HEK293 (cell line): ENCODE data around the gene ZNF319.

ENCODE experiments used
- CTCF ChIA-PET: fragments of 350-600 bp; formaldehyde crosslinking; extraction: SDS; loops from one replicate; lab custom pipeline; 2021; ENCODE audit warnings: antibody characterized with exemption; lab: Yijun Ruan, JAX
- POLR2A ChIA-PET: fragments of 300-600 bp; formaldehyde crosslinking; extraction: SDS; loops from one replicate; lab custom pipeline; 2020; ENCODE audit warnings: antibody characterized with exemption, inconsistent platforms; lab: Yijun Ruan, JAX
- H3K27ac ChIP-seq: fragments of 200-500 bp; sonication (Bioruptor generic); 2 replicates; pipeline ENCODE4 v1.5.1; 2014; ENCODE audit warnings: low read depth, low read length, control low read depth, inconsistent platforms; ENCODE audit errors: extremely low read depth
- H3K36me3 ChIP-seq, 2 experiments: fragments of 200-500 bp in 1 of 2; sonication (Bioruptor generic) in 1 of 2; 1 replicate in 1 of 2; 2 replicates in 1 of 2; pipeline ENCODE4 v1.5.1; 2014 to 2017; ENCODE audit warnings: inconsistent platforms in 2 of 2, low read length in 2 of 2; ENCODE audit not compliant: control insufficient read depth in 2 of 2, insufficient read depth in 1 of 2
- H3K4me1 ChIP-seq: fragments of 200-500 bp; sonication (Bioruptor generic); 2 replicates; pipeline ENCODE4 v1.5.1; 2014; ENCODE audit warnings: mild to moderate bottlenecking, low read length, inconsistent platforms; ENCODE audit not compliant: control insufficient read depth, insufficient read depth
- H3K4me3 ChIP-seq: 2 replicates; pipeline ENCODE4 v1.5.1; 2011; ENCODE audit warnings: low read depth, mild to moderate bottlenecking, control low read depth, low read length, moderate library complexity
- H3K9me3 ChIP-seq: fragments of 200-500 bp; sonication (Bioruptor generic); 2 replicates; pipeline ENCODE4 v1.5.1; 2014; ENCODE audit warnings: low read depth, low read length, inconsistent platforms; ENCODE audit not compliant: control insufficient read depth, insufficient read depth
- FEZF1 ChIP-seq: fragments of 450-650 bp; formaldehyde crosslinking; IDR thresholded peaks from 2 replicates; pipeline ENCODE4 v1.5.1; 2016; ENCODE audit warnings: missing biosample characterization, missing genetic modification characterization
- KLF10 ChIP-seq: fragments of 450-650 bp; IDR thresholded peaks from 2 replicates; pipeline ENCODE4 v1.5.1; 2018; ENCODE audit warnings: missing biosample characterization, mild to moderate bottlenecking, missing genetic modification characterization
- KLF7 ChIP-seq: fragments of 450-650 bp; formaldehyde crosslinking; IDR thresholded peaks from 2 replicates; pipeline ENCODE4 v1.5.1; 2016; ENCODE audit warnings: missing biosample characterization, missing genetic modification characterization, borderline replicate concordance
- KLF9 ChIP-seq: fragments of 450-650 bp; formaldehyde crosslinking; IDR thresholded peaks from 2 replicates; pipeline ENCODE4 v1.5.1; 2016; ENCODE audit warnings: missing biosample characterization, missing genetic modification characterization, low read depth
- PRDM2 ChIP-seq: fragments of 450-650 bp; formaldehyde crosslinking; IDR thresholded peaks from 2 replicates; pipeline ENCODE4 v1.5.1; 2016; ENCODE audit warnings: missing biosample characterization, missing genetic modification characterization, borderline replicate concordance
- SETDB1 ChIP-seq: IDR thresholded peaks from one replicate; pipeline ENCODE4 v1.6.1; 2017; ENCODE audit warnings: mild to moderate bottlenecking, low read length, moderate library complexity, mixed read lengths; ENCODE audit not compliant: insufficient read length
- ZNF10 ChIP-seq: fragments of 450-650 bp; formaldehyde crosslinking; IDR thresholded peaks from 2 replicates; pipeline ENCODE4 v1.5.1; 2017; ENCODE audit warnings: missing biosample characterization, missing genetic modification characterization
- ZNF157 ChIP-seq: fragments of 450-650 bp; formaldehyde crosslinking; IDR thresholded peaks from 2 replicates; pipeline ENCODE4 v1.5.1; 2016; ENCODE audit warnings: missing biosample characterization, missing genetic modification characterization
- ZNF23 ChIP-seq: fragments of 450-650 bp; formaldehyde crosslinking; IDR thresholded peaks from 2 replicates; pipeline ENCODE4 v1.5.1; 2016; ENCODE audit warnings: missing biosample characterization, missing genetic modification characterization, borderline replicate concordance
- ZNF280C ChIP-seq: fragments of 450-650 bp; formaldehyde crosslinking; IDR thresholded peaks from 2 replicates; pipeline ENCODE4 v1.5.1; 2016; ENCODE audit warnings: missing biosample characterization, missing genetic modification characterization
- ZNF302 ChIP-seq: fragments of 450-650 bp; formaldehyde crosslinking; IDR thresholded peaks from 2 replicates; pipeline ENCODE4 v1.5.1; 2016; ENCODE audit warnings: missing biosample characterization, missing genetic modification characterization, low read depth
- ZNF433 ChIP-seq: fragments of 450-650 bp; formaldehyde crosslinking; IDR thresholded peaks from 2 replicates; pipeline ENCODE4 v1.5.1; 2016; ENCODE audit warnings: missing biosample characterization, missing genetic modification characterization, low read depth
- ZNF660 ChIP-seq: fragments of 450-650 bp; IDR thresholded peaks from 2 replicates; pipeline ENCODE4 v1.5.1; 2018; ENCODE audit warnings: missing biosample characterization, mild to moderate bottlenecking, missing genetic modification characterization
- ZNF707 ChIP-seq: fragments of 450-650 bp; formaldehyde crosslinking; IDR thresholded peaks from 2 replicates; pipeline ENCODE4 v1.5.1; 2016; ENCODE audit warnings: missing biosample characterization, missing genetic modification characterization
- ZSCAN18 ChIP-seq: fragments of 450-650 bp; formaldehyde crosslinking; IDR thresholded peaks from 2 replicates; pipeline ENCODE4 v1.5.1; 2016; ENCODE audit warnings: missing biosample characterization, missing genetic modification characterization
- TF ChIP-seq, protein P1 (sequence below): fragments of 450-650 bp; formaldehyde crosslinking; IDR thresholded peaks from 2 replicates; pipeline ENCODE4 v1.5.1; 2016; ENCODE audit warnings: missing biosample characterization, missing genetic modification characterization
- TF ChIP-seq, protein P2 (sequence below): fragments of 450-650 bp; formaldehyde crosslinking; IDR thresholded peaks from 2 replicates; pipeline ENCODE4 v1.5.1; 2016; ENCODE audit warnings: missing biosample characterization, missing genetic modification characterization, low read depth
- TF ChIP-seq, protein P3 (sequence below): fragments of 450-650 bp; IDR thresholded peaks from 2 replicates; pipeline ENCODE4 v1.5.1; 2018; ENCODE audit warnings: missing biosample characterization, mild to moderate bottlenecking, missing genetic modification characterization

The ZNF319 gene

DNA sequence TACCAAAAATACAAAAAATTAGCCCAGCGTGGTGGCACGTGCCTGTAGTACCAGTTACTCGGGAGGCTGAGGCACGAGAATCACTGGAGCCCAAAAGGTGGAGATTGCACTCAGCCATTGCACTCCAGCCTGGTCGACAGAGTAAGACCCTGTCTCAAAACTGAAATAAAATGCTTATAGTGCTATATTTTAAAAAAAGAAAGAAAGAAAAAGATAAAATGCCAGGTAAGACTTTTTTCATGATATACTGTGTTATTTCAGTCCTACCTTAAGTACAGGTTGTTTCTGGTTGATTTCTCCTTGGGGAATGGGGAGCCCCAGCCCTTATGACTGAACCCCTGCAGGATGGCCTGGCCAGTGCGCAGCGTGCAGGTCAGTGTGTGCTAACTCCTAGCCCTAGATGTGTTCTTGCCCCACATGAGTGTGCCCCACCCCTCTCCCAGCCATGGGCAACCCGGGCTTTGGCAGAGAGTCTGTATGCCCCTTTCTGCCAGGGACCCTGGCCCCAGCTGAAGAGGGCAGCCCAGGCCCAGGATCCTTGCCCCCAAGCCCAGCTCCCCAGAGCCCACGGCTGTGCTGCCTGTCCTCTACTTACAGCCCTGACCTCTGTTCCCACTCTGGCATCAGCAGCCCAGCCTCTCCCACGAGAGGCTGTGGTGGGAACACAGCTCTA, 30.9 kb downstream of the ZNF319 start (continued):
- TF ChIP-seq ZNF660 (tag by site-specific recombination) = no peak
- TF ChIP-seq KLF10 (tag by site-specific recombination) = no peak
- TF ChIP-seq ZSCAN18 (tag by site-specific recombination) = no peak
- no peak for TF ChIP-seq KLF9 (tag by site-specific recombination)
- TF ChIP-seq ZNF280C (tag by site-specific recombination) = no peak
- TF ChIP-seq, all 188 proteins: peak for 0

- Histone ChIP-seq H3K4me1 (no peaks in the 10 kb centered on the region), H3K27ac (no peak overlapping the region), H3K36me3 (no peaks in the 10 kb centered on the region), H3K9me3 (no peaks in the 10 kb centered on the region), H3K4me3 (no peak overlapping the region)
- POLR2A ChIA-PET = interaction anchor here (0.6 kb wide), 1 partner anchor 161 kb away, joined by 4 read pairs; the partner anchor contains the start of gene CFAP20
- CTCF ChIA-PET = no interaction called here
- TF ChIP-seq ZNF10 (tag by site-specific recombination) = no peak
- TF ChIP-seq ZNF302 = no peak
- TF ChIP-seq SETDB1 = no peak
- TF ChIP-seq PRDM2 (tag by site-specific recombination) = no peak
- TF ChIP-seq ZNF157 (tag by site-specific recombination) = no peak
- TF ChIP-seq ZNF433 = no peak
- TF ChIP-seq, protein P1, sequence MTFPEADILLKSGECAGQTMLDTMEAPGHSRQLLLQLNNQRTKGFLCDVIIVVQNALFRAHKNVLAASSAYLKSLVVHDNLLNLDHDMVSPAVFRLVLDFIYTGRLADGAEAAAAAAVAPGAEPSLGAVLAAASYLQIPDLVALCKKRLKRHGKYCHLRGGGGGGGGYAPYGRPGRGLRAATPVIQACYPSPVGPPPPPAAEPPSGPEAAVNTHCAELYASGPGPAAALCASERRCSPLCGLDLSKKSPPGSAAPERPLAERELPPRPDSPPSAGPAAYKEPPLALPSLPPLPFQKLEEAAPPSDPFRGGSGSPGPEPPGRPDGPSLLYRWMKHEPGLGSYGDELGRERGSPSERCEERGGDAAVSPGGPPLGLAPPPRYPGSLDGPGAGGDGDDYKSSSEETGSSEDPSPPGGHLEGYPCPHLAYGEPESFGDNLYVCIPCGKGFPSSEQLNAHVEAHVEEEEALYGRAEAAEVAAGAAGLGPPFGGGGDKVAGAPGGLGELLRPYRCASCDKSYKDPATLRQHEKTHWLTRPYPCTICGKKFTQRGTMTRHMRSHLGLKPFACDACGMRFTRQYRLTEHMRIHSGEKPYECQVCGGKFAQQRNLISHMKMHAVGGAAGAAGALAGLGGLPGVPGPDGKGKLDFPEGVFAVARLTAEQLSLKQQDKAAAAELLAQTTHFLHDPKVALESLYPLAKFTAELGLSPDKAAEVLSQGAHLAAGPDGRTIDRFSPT (tag by site-specific recombination) = no peak
- no peak for TF ChIP-seq ZNF707 (tag by site-specific recombination)
- TF ChIP-seq ZNF23 = no peak
- TF ChIP-seq, protein P2, sequence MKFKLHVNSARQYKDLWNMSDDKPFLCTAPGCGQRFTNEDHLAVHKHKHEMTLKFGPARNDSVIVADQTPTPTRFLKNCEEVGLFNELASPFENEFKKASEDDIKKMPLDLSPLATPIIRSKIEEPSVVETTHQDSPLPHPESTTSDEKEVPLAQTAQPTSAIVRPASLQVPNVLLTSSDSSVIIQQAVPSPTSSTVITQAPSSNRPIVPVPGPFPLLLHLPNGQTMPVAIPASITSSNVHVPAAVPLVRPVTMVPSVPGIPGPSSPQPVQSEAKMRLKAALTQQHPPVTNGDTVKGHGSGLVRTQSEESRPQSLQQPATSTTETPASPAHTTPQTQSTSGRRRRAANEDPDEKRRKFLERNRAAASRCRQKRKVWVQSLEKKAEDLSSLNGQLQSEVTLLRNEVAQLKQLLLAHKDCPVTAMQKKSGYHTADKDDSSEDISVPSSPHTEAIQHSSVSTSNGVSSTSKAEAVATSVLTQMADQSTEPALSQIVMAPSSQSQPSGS (tag by site-specific recombination) = no peak
- TF ChIP-seq KLF7 (tag by site-specific recombination) = no peak
- TF ChIP-seq, protein P3, sequence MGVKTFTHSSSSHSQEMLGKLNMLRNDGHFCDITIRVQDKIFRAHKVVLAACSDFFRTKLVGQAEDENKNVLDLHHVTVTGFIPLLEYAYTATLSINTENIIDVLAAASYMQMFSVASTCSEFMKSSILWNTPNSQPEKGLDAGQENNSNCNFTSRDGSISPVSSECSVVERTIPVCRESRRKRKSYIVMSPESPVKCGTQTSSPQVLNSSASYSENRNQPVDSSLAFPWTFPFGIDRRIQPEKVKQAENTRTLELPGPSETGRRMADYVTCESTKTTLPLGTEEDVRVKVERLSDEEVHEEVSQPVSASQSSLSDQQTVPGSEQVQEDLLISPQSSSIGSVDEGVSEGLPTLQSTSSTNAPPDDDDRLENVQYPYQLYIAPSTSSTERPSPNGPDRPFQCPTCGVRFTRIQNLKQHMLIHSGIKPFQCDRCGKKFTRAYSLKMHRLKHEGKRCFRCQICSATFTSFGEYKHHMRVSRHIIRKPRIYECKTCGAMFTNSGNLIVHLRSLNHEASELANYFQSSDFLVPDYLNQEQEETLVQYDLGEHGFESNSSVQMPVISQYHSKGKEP (tag by site-specific recombination) = no peak
- no peak for TF ChIP-seq FEZF1 (tag by site-specific recombination)
Measured at GRCh38 chr16:57967916-57968315, 32.6 kb downstream of the ZNF319 start.
